Measurements from ENCODE around the gene ZNF536. TPM values are rescaled to one million over a fixed set of nuclear protein-coding genes. Genes with fewer than 3 reads are reported as not detected.

ZNF536 gene
- total RNA-seq, 4 donors from 2014 or later, result 0.44 to 7.4 (median 0.88) TPM

- H3K36me3 ChIP-seq, result no peaks in the 10 kb centered on the region
- no peaks in the 10 kb centered on the region for H3K27me3 ChIP-seq
- no peaks in the 10 kb centered on the region for H3K9me3 ChIP-seq
- TF ChIP-seq POLR2A (IDR thresholded peaks at IDR 0.05) (no peak), CTCF (IDR thresholded peaks at IDR 0.05) (no peak)
- no peaks in the 10 kb centered on the region for H3K4me1 ChIP-seq
- intact Hi-C loops (cut with DNase I), result no loop called here
- no peak overlapping the region for H3K4me3 ChIP-seq
- no peak for DNase-seq
- WGBS, 2 donors, result 56 to 66% methylated on average over 3 to 10 of the region's 10 CpGs
- H3K27ac ChIP-seq, result no peak overlapping the region
Observed at GRCh38 chr19:30523791-30524190, 151.6 kb downstream of the ZNF536 start.

GRCh38 chr19:30525383-30525782, 153.2 kb downstream of the ZNF536 start:
- H3K27me3 ChIP-seq, result no peaks in the 10 kb centered on the region
- no peaks in the 10 kb centered on the region for H3K36me3 ChIP-seq
- H3K27ac ChIP-seq, result no peak overlapping the region
- no peaks in the 10 kb centered on the region for H3K4me1 ChIP-seq
- 65 to 88% methylated on average over 7 of the region's 7 CpGs for WGBS, 2 donors
- no peak for DNase-seq
- H3K4me3 ChIP-seq, result no peak overlapping the region
- no peaks in the 10 kb centered on the region for H3K9me3 ChIP-seq
- TF ChIP-seq CTCF (IDR thresholded peaks at IDR 0.05), result no peak
- TF ChIP-seq POLR2A (IDR thresholded peaks at IDR 0.05), result no peak
- intact Hi-C loops (cut with DNase I), result no loop called here

- Histone ChIP-seq H3K27me3 (no peaks in the 10 kb centered on the region), H3K9me3 (no peaks in the 10 kb centered on the region), H3K4me1 (no peaks in the 10 kb centered on the region), H3K4me3 (no peak overlapping the region), H3K27ac (no peak overlapping the region), H3K36me3 (no peaks in the 10 kb centered on the region)
- no peak for TF ChIP-seq POLR2A (IDR thresholded peaks at IDR 0.05)
- no peak for TF ChIP-seq CTCF (IDR thresholded peaks at IDR 0.05)
- DNase-seq, result no peak
- intact Hi-C loops (cut with DNase I), result no loop called here
- 68 to 77% methylated on average over 8 of the region's 8 CpGs for WGBS, 2 donors
Observed at GRCh38 chr19:30528919-30529318, 156.7 kb downstream of the ZNF536 start.

GRCh38 chr19:30529876-30530275, 157.7 kb downstream of the ZNF536 start:
- intact Hi-C loops (cut with DNase I), result no loop called here
- no peak for DNase-seq
- no peaks in the 10 kb centered on the region for H3K27me3 ChIP-seq
- WGBS, 2 donors, result 55 to 74% methylated on average over 2 to 3 of the region's 3 CpGs
- H3K4me3 ChIP-seq, result no peak overlapping the region
- no peaks in the 10 kb centered on the region for H3K4me1 ChIP-seq
- no peaks in the 10 kb centered on the region for H3K36me3 ChIP-seq
- no peak for TF ChIP-seq POLR2A (IDR thresholded peaks at IDR 0.05)
- TF ChIP-seq CTCF (IDR thresholded peaks at IDR 0.05), result no peak
- H3K27ac ChIP-seq, result no peak overlapping the region
- H3K9me3 ChIP-seq, result no peaks in the 10 kb centered on the region

GRCh38 chr19:30530751-30531150, 158.6 kb downstream of the ZNF536 start:
- H3K36me3 ChIP-seq, result no peaks in the 10 kb centered on the region
- H3K4me1 ChIP-seq, result no peaks in the 10 kb centered on the region

More at GRCh38 chr19:30530751-30531150, 158.6 kb downstream of the ZNF536 start:
- TF ChIP-seq CTCF (IDR thresholded peaks at IDR 0.05) (no peak), POLR2A (IDR thresholded peaks at IDR 0.05) (no peak)
- WGBS, 2 donors, result 49 to 69% methylated on average over 2 to 6 of the region's 6 CpGs
- Histone ChIP-seq H3K4me3 (no peak overlapping the region), H3K27me3 (no peaks in the 10 kb centered on the region), H3K27ac (no peak overlapping the region), H3K9me3 (no peaks in the 10 kb centered on the region)
- no peak for DNase-seq
- intact Hi-C loops (cut with DNase I), result no loop called here

Measured in esophagus squamous epithelium (tissue), 5 donors.